HepG2 (cell line): ENCODE results near the gene RTN1. TPM values are rescaled to one million over a fixed set of nuclear protein-coding genes. Genes with fewer than 3 reads are reported as not detected.

ENCODE experiments used
- ATAC-seq: fragments of 200-7000 bp; cut with Tn5 transposase; 3 replicates; pipeline ENCODE4 v1.9.1; 2020; ENCODE audit warnings: mild to moderate bottlenecking, moderate library complexity
- BruUV-seq: library from RNA; stranded (reverse); fragments of 400-500 nt; replicated peaks from 2 replicates; lab custom pipeline; 2021; lab: Mats Ljungman, UMichigan
- CTCF ChIA-PET: fragments of 300-600 bp; formaldehyde crosslinking; extraction: SDS; loops from one replicate; lab custom pipeline; 2021; ENCODE audit warnings: low total read pairs, inconsistent platforms, low intra/inter-chr PET ratio; lab: Yijun Ruan, JAX
- POLR2A ChIA-PET: fragments of 350-600 bp; sonication (Branson Sonifier 250); formaldehyde crosslinking; loops from one replicate; lab custom pipeline; 2020; ENCODE audit warnings: antibody characterized with exemption, inconsistent platforms; lab: Yijun Ruan, JAX
- DNase-seq: peaks from one replicate; pipeline ENCODE4 v3.0.0-alpha.2; 2015; ENCODE audit warnings: low spot score
- FAIRE-seq: peaks from 3 replicates; lab custom pipeline; 2011; peaks lifted over from hg19 to GRCh38; lab: Jason Lieb, UNC
- H2AFZ ChIP-seq: one replicate; pipeline ENCODE4 v1.6.1; 2011; ENCODE audit warnings: low read length, inconsistent platforms
- H3K27ac ChIP-seq: fragments of 300-600 bp; 3 replicates; pipeline ENCODE4 v1.8.0; 2011; ENCODE audit warnings: mixed run types, mild to moderate bottlenecking, mixed read lengths, low read length, inconsistent platforms; ENCODE audit not compliant: insufficient read depth; ENCODE audit errors: extremely low read length
- H3K27me3 ChIP-seq, 2 experiments: fragments of 200-600 bp in 1 of 2; 2 replicates in 1 of 2; 3 replicates in 1 of 2; pipeline versions ENCODE4 v1.6.0 to v1.8.0; 2011; ENCODE audit warnings: low read length in 2 of 2, mild to moderate bottlenecking in 2 of 2, moderate library complexity in 2 of 2, inconsistent platforms in 1 of 2; ENCODE audit not compliant: insufficient read depth in 2 of 2, control insufficient read depth in 1 of 2
- H3K36me3 ChIP-seq, 2 experiments: fragments of 200-600 bp in 1 of 2; replicated peaks in 1 of 2; 2 replicates in 1 of 2; 3 replicates in 1 of 2; pipeline versions ENCODE4 v1.5.1 to v1.8.0; 2011; ENCODE audit warnings: low read length in 2 of 2, inconsistent platforms in 1 of 2; ENCODE audit not compliant: insufficient read depth in 2 of 2, control insufficient read depth in 1 of 2
- H3K4me1 ChIP-seq: 2 replicates; pipeline ENCODE4 v1.5.1; 2012; ENCODE audit warnings: low read length, inconsistent platforms; ENCODE audit not compliant: insufficient read depth
- H3K4me2 ChIP-seq: 2 replicates; pipeline ENCODE4 v1.6.0; 2011; ENCODE audit warnings: low read depth, low read length, inconsistent platforms
- H3K4me3 ChIP-seq, 3 experiments: fragments of 200-600 bp in 1 of 3; sonication (generic), shearing (Covaris generic) in 1 of 3; replicated peaks in 1 of 3; 2 replicates each; pipeline ENCODE4 v1.5.1; 2011 to 2016; ENCODE audit warnings: low read length in 3 of 3, inconsistent platforms in 2 of 3, low read depth in 2 of 3, mild to moderate bottlenecking in 2 of 3, control low read depth in 1 of 3, mixed read lengths in 1 of 3; ENCODE audit not compliant: insufficient read depth in 1 of 3
- H3K79me2 ChIP-seq: one replicate; pipeline ENCODE4 v1.6.1; 2011; ENCODE audit warnings: low read length, inconsistent platforms; ENCODE audit not compliant: insufficient read depth
- H3K9ac ChIP-seq: 2 replicates; pipeline ENCODE4 v1.6.0; 2011; ENCODE audit warnings: mild to moderate bottlenecking, low read depth, low read length, inconsistent platforms; ENCODE audit not compliant: insufficient read depth
- H3K9me3 ChIP-seq: 2 replicates; pipeline ENCODE4 v1.5.1; 2012; ENCODE audit warnings: mild to moderate bottlenecking, low read length
- H4K20me1 ChIP-seq: 2 replicates; pipeline ENCODE4 v1.6.0; 2011; ENCODE audit warnings: inconsistent platforms, mild to moderate bottlenecking, low read length, moderate library complexity; ENCODE audit not compliant: insufficient read depth
- ARHGAP35 ChIP-seq: sonication (generic); formaldehyde crosslinking; IDR thresholded peaks from 2 replicates; pipeline ENCODE4 v1.9.0; 2022; ENCODE audit warnings: mild to moderate bottlenecking, inconsistent platforms, moderate library complexity, missing genetic modification reagents, borderline replicate concordance
- DNMT3B ChIP-seq: conservative IDR thresholded peaks from 2 replicates; pipeline ENCODE4 v1.6.1; 2016; ENCODE audit warnings: missing biosample characterization, control low read depth
- FIP1L1 ChIP-seq: fragments of 200-400 bp; formaldehyde crosslinking; IDR thresholded peaks from 2 replicates; pipeline ENCODE4 v1.6.1; 2018; ENCODE audit warnings: low read depth, mild to moderate bottlenecking, low read length, moderate library complexity, borderline replicate concordance; ENCODE audit not compliant: insufficient read depth
- HOXA7 ChIP-seq: sonication (generic); formaldehyde crosslinking; IDR thresholded peaks from 2 replicates; pipeline ENCODE4 v1.8.1; 2022; ENCODE audit warnings: mild to moderate bottlenecking, missing genetic modification reagents, moderate library complexity
- MIXL1 ChIP-seq: IDR thresholded peaks from 2 replicates; pipeline ENCODE4 v1.6.1; 2016
- RBM39 ChIP-seq: fragments of 200-400 bp; formaldehyde crosslinking; IDR thresholded peaks from one replicate; pipeline ENCODE4 v1.6.1; 2018; ENCODE audit warnings: antibody characterized with exemption, mild to moderate bottlenecking, low read depth, low read length; ENCODE audit not compliant: poor library complexity, severe bottlenecking
- RELA ChIP-seq: sonication (generic); formaldehyde crosslinking; IDR thresholded peaks from 2 replicates; pipeline ENCODE4 v1.4.0; 2020; ENCODE audit warnings: missing genetic modification reagents
- RFXANK ChIP-seq: IDR thresholded peaks from 2 replicates; pipeline ENCODE4 v1.6.1; 2016
- THYN1 ChIP-seq: sonication (generic); formaldehyde crosslinking; IDR thresholded peaks from 2 replicates; pipeline ENCODE4 v1.8.1; 2023; ENCODE audit warnings: low read depth, mild to moderate bottlenecking, moderate library complexity, missing genetic modification reagents, borderline replicate concordance
- ZC3H4 ChIP-seq: sonication (generic); formaldehyde crosslinking; IDR thresholded peaks from 2 replicates; pipeline ENCODE4 v1.4.0; 2020; ENCODE audit warnings: missing genetic modification reagents, borderline replicate concordance
- ZNF251 ChIP-seq: sonication (generic); formaldehyde crosslinking; IDR thresholded peaks from 2 replicates; pipeline ENCODE4 v1.9.0; 2021; ENCODE audit warnings: mild to moderate bottlenecking, missing genetic modification reagents
- ZNF614 ChIP-seq: IDR thresholded peaks from 2 replicates; pipeline ENCODE4 v1.6.1; 2018; ENCODE audit warnings: missing biosample characterization, missing genetic modification reagents, inconsistent platforms, borderline replicate concordance
- ZNF7 ChIP-seq: IDR thresholded peaks from 2 replicates; pipeline ENCODE4 v1.6.1; 2016; ENCODE audit warnings: missing biosample characterization, missing genetic modification reagents
- WGBS: methylation state at CpG from one replicate; pipeline ENCODE4 v1.1.6; 2017; ENCODE audit warnings: low lambda C conversion rate; 5-methylcytosine and 5-hydroxymethylcytosine counted together
- in situ Hi-C: cut with HindIII; loops from 2 replicates; pipeline ENCODE4 v1.10.0; 2017; ENCODE audit warnings: low pct_unique_long_range_greater_than_20kb; ENCODE audit not compliant: extremely low pct_ligation_motif_present
- intact Hi-C: fragments of 100-400 bp; cut with micrococcal nuclease; formaldehyde crosslinking; loops from one replicate; pipeline ENCODE4 v1.10.0; 2022; ENCODE audit not compliant: unreplicated experiment
- polyA plus RNA-seq, 8 experiments: library from polyadenylated mRNA; depleted of rRNA in 3 of 8; stranded (reverse) in 7 of 8; unstranded in 1 of 8; fragments of >200 nt; fragmentation: Illumina TruSeq in 4 of 8; extraction: Trizol in 4 of 8; gene quantifications; 2 replicates each; pipeline versions ENCODE4 v1.2.1 to v1.2.3, GENCODE V29; 2011 to 2016; ENCODE audit warnings: low read depth in 4 of 8, missing spikeins in 1 of 8, mixed read lengths in 1 of 8; ENCODE audit not compliant: insufficient read depth in 1 of 8
- total RNA-seq, 5 experiments: library from RNA; depleted of rRNA; stranded (reverse); fragments of >200 nt; fragmentation: Illumina TruSeq; extraction: Trizol; gene quantifications; 2 replicates each; pipeline ENCODE4 v1.2.3, GENCODE V29; 2016; ENCODE audit warnings: low read depth in 1 of 5
- TF ChIP-seq, protein P1 (sequence below): sonication (generic); formaldehyde crosslinking; IDR thresholded peaks from 2 replicates; pipeline ENCODE4 v1.5.0; 2020; ENCODE audit warnings: mild to moderate bottlenecking, missing genetic modification reagents
- TF ChIP-seq, protein P2 (sequence below): sonication (generic); formaldehyde crosslinking; IDR thresholded peaks from 2 replicates; pipeline ENCODE4 v1.4.0; 2020; ENCODE audit warnings: mild to moderate bottlenecking, missing genetic modification reagents

RTN1 gene
- total and polyA plus RNA-seq, 2 of the 13 experiments (the other 11 are each of a cell fraction or from before 2014, with no cell fraction given): 0.04 to 0.18 TPM

DNA sequence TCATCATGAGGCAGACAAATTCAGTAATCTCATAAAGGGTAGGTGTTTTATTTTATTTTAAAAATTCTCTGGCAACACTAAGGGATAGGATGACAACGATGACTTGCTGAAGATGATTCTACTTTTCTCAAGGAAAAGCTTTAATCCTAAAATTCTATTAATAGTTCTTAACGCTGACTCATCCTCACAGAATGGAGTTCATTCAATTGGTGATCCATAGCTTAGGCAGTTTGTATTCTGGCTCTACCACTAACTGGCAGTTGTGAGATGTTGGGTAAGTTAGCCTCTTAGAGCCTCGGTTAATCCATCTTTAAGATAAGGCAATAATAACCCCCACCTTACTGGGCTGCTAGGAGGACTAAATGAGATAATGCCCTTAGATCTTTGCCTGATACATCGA lies 116.3 kb downstream of the RTN1 start:
- Histone ChIP-seq H2AFZ (no peak overlapping the region), H3K4me3 (no peak overlapping the region), H3K79me2 (no peaks in the 10 kb centered on the region), H3K27me3 (no peaks in the 10 kb centered on the region), H3K9ac (no peak overlapping the region), H4K20me1 (no peaks in the 10 kb centered on the region), H3K27ac (no peak overlapping the region), H3K4me1 (no peaks in the 10 kb centered on the region), H3K4me2 (no peak overlapping the region), H3K36me3 (no peaks in the 10 kb centered on the region), H3K9me3 (no peaks in the 10 kb centered on the region)
- ChIA-PET CTCF (no interaction called here), POLR2A (no interaction called here)
- ATAC-seq (no peak), DNase-seq (no peak), FAIRE-seq (no peak)
- intact Hi-C loops: no loop called here
- WGBS: 3% methylated on average over 4 of the region's 4 CpGs
- TF ChIP-seq RELA (CRISPR knock-in tag) (no peak), MIXL1 (CRISPR knock-in tag) (no peak), RBM39 (no peak), DNMT3B (CRISPR knock-in tag) (no peak), ARHGAP35 (CRISPR knock-in tag) (no peak), RFXANK (no peak), ZC3H4 (no peak), ZNF614 (CRISPR knock-in tag) (no peak), ZNF7 (no peak), ZNF251 (no peak), HOXA7 (no peak), THYN1 (CRISPR knock-in tag) (no peak), FIP1L1 (no peak)
- TF ChIP-seq, protein P1, sequence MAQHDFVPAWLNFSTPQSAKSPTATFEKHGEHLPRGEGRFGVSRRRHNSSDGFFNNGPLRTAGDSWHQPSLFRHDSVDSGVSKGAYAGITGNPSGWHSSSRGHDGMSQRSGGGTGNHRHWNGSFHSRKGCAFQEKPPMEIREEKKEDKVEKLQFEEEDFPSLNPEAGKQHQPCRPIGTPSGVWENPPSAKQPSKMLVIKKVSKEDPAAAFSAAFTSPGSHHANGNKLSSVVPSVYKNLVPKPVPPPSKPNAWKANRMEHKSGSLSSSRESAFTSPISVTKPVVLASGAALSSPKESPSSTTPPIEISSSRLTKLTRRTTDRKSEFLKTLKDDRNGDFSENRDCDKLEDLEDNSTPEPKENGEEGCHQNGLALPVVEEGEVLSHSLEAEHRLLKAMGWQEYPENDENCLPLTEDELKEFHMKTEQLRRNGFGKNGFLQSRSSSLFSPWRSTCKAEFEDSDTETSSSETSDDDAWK (CRISPR knock-in tag): no peak
- TF ChIP-seq, protein P2, sequence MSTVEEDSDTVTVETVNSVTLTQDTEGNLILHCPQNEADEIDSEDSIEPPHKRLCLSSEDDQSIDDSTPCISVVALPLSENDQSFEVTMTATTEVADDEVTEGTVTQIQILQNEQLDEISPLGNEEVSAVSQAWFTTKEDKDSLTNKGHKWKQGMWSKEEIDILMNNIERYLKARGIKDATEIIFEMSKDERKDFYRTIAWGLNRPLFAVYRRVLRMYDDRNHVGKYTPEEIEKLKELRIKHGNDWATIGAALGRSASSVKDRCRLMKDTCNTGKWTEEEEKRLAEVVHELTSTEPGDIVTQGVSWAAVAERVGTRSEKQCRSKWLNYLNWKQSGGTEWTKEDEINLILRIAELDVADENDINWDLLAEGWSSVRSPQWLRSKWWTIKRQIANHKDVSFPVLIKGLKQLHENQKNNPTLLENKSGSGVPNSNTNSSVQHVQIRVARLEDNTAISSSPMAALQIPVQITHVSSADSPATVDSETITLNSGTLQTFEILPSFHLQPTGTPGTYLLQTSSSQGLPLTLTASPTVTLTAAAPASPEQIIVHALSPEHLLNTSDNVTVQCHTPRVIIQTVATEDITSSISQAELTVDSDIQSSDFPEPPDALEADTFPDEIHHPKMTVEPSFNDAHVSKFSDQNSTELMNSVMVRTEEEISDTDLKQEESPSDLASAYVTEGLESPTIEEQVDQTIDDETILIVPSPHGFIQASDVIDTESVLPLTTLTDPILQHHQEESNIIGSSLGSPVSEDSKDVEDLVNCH (CRISPR knock-in tag): no peak
- BruUV-seq: no TSS peak
- in situ Hi-C loops: no loop called here
